ENCODE measurements around the gene MYL4. TPM values are rescaled to one million over a fixed set of nuclear protein-coding genes. Genes with fewer than 3 reads are reported as not detected.

Gene MYL4
- polyA plus RNA-seq, 1 experiment: 0.21 TPM

DNA sequence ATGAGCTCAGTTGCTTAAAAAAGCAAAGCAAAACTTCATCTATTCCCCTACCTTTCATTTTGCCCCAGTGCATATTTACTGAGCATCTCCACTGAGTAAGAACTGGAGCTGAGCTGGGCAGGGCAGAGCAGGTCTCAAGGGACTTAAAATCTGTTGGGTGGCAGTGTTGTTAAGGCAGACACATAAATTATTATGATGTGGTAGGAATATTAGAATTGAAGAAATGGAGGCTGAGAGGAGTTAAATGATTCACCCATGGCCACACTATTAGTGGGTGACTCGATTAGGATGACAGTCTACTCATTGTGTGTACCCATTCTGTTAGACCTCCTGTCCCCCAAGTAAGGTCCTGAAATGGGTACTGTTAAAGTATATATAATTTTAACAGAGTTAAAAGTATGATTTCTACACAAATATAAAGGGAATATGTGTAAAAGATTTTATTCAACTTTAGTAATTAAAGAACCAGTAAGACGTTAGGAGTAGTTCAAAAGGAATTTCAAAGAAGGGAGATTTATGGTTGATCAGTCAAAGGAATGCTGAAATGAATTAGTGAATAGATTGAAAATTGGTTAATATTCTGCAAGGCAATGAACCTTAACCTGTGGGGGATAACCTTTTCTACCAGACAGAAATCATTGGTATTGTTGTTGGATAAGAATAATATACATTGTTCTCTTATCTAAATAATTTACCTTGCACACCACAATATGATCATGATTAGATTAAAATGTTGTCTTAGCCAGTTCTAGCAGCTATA lies 62.0 kb downstream of the MYL4 start:
- no peaks in the 10 kb centered on the region for H3K36me3 ChIP-seq (ENCODE audit: control insufficient read depth, insufficient read depth, low read length)
- TF ChIP-seq, protein P1, sequence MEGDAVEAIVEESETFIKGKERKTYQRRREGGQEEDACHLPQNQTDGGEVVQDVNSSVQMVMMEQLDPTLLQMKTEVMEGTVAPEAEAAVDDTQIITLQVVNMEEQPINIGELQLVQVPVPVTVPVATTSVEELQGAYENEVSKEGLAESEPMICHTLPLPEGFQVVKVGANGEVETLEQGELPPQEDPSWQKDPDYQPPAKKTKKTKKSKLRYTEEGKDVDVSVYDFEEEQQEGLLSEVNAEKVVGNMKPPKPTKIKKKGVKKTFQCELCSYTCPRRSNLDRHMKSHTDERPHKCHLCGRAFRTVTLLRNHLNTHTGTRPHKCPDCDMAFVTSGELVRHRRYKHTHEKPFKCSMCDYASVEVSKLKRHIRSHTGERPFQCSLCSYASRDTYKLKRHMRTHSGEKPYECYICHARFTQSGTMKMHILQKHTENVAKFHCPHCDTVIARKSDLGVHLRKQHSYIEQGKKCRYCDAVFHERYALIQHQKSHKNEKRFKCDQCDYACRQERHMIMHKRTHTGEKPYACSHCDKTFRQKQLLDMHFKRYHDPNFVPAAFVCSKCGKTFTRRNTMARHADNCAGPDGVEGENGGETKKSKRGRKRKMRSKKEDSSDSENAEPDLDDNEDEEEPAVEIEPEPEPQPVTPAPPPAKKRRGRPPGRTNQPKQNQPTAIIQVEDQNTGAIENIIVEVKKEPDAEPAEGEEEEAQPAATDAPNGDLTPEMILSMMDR (IDR thresholded peaks at IDR 0.05; ENCODE audit: insufficient read depth, low read depth, low read length): no peak
- ChIA-PET CTCF (interaction anchor here (1.7 to 2.3 kb wide), 2 partner anchors 42 to 45 kb away, joined by 4 to 8 read pairs; no protein-coding TSS in a partner anchor), POLR2A (no interaction called here)
- H3K27me3 ChIP-seq (ENCODE audit: control insufficient read depth, insufficient read depth, low read length): no peaks in the 10 kb centered on the region
- H3K4me3 ChIP-seq (ENCODE audit: low read depth, low read length): no peak overlapping the region
- no peak for DNase-seq (ENCODE audit: low read depth)

DNA sequence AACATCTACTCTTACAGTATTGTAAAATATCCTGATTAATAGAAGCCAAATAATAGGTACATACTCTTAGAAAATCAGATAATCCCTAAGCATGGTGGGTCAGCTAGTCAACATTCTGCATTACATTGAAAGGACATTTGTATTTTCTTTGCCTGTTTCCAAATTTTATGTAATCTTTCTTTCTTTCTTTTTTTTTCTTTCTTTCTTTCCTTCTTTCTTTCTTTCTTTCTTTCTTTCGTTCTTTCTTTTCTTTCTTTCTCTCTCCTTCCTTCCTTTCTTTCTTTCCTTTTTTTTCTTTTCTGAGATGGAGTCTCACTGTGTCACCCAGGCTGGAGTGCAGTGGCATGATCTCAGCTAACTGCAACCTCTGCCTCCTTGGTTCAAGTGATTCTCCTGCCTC lies 63.3 kb downstream of the MYL4 start:
- DNase-seq (ENCODE audit: low read depth): no peak
- POLR2A ChIA-PET: no interaction called here
- TF ChIP-seq, protein P1 (IDR thresholded peaks at IDR 0.05; ENCODE audit: insufficient read depth, low read depth, low read length): no peak
- Histone ChIP-seq H3K4me3 (ENCODE audit: low read depth, low read length) (no peak overlapping the region), H3K36me3 (ENCODE audit: control insufficient read depth, insufficient read depth, low read length) (no peaks in the 10 kb centered on the region), H3K27me3 (ENCODE audit: control insufficient read depth, insufficient read depth, low read length) (no peaks in the 10 kb centered on the region)
- CTCF ChIA-PET: interaction anchor here (2.3 kb wide), 1 partner anchor 44 kb away, joined by 8 read pairs; no protein-coding TSS in a partner anchor

DNA sequence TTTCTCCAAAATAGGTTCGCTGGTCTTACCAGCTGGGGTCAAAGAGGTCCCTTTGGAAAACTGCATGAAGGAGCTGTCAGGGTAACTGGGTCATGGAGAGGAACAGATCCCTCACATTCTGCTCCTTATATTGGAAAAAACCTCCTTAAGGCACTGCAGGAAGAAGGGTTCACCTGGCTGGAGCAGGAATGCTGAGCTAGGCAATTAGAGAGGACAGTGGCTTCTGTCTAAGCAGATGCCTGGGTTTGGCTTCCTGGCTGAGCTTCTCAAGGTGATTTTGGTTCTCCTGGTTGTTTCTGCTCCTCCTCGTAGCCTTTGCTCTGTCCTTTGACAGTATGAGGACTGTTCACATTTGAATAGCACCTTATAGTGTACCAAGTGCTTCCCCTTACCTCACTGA lies 64.1 kb downstream of the MYL4 start:
- Histone ChIP-seq H3K4me3 (ENCODE audit: low read depth, low read length) (no peak overlapping the region), H3K27me3 (ENCODE audit: control insufficient read depth, insufficient read depth, low read length) (no peaks in the 10 kb centered on the region), H3K36me3 (ENCODE audit: control insufficient read depth, insufficient read depth, low read length) (no peaks in the 10 kb centered on the region)
- ChIA-PET POLR2A (no interaction called here), CTCF (interaction anchor here (2.3 kb wide), 1 partner anchor 43 kb away, joined by 8 read pairs; no protein-coding TSS in a partner anchor)
- no peak for DNase-seq (ENCODE audit: low read depth)
- TF ChIP-seq, protein P1 (IDR thresholded peaks at IDR 0.05; ENCODE audit: insufficient read depth, low read depth, low read length): no peak

Small RNA genes within 50 kb of the gene (small RNA-seq; reads per million reads assigned to genes)
- not detected for gene RNU7-186P (ENCODE audit: insufficient read length, low read depth, low replicate concordance)

Other genes with a start within 250 kb of the MYL4 start
- gene RPRML, start 230.1 kb upstream of the MYL4 start, polyA plus RNA-seq (2011; rRNA removed): not detected in 2 replicates
- gene CDC27, start 20.1 kb upstream of the MYL4 start, polyA plus RNA-seq (2011; rRNA removed): 65.3 and 112 TPM in 2 replicates
- gene ITGB3, start 44.5 kb downstream of the MYL4 start, polyA plus RNA-seq (2011; rRNA removed): 5.4 and 6.3 TPM in 2 replicates
- gene EFCAB13, start 114.6 kb downstream of the MYL4 start, polyA plus RNA-seq (2011; rRNA removed): 0.22 and 0.93 TPM in 2 replicates